ENCODE results near the gene ING5.

DNA sequence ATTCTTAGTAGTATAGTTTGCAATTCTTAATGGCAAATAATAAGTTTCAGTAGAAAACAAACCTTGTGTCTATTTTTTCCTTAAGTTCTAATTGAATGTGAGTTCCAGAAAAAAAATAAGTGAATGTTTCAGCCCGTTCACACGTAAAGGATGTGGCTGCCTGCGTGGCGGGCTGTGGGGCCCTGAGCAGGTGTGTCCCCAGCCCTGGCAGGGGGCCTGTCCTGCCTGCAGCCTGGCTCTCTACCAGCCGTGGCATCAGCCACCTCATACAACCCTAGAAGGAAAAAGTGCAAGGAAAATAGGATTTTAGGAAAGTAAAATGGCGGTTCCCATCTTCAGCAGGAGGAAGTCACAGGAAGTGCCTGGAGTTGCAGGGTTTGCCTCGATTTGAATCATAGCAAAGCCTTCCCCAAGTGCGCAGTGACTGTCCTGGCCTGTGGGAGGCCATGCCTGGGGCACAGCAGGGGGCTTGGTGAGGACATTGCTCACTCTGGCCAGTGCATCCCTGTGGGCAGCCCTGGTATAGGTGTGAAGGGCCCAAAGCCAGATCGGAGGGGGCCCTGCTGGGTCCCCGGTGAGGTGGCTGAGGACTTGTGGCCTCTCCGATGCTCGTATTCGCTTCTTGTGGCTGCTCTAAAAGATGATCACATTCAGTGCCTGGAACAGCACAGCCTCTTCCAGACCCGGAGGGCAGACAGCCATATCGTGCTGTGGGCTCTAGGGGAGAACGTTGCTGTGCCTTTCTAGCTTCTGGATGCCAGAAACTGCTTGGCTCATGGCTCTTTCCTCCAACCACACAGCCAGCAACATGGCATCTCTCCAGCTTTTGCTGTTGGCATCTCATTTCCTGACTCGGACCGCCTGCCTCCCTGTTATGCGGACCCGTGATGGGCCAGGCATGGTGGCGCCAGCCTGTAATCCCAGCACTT, 27.8 kb upstream of the ING5 start:
- TF ChIP-seq POLR2A (IDR thresholded peaks at IDR 0.05) (no peak), CTCF (IDR thresholded peaks at IDR 0.05) (no peak)

All from uterus (tissue), 2 donors.